ENCODE results near the gene DTNBP1.

DTNBP1 gene

GRCh38 chr6:15528870-15529269 is 134.0 kb downstream of the DTNBP1 start:
- Histone ChIP-seq H3K27me3 (ENCODE audit: control insufficient read depth, insufficient read depth, low read length) (no peaks in the 10 kb centered on the region), H3K27ac (ENCODE audit: low read depth, low read length) (no peak overlapping the region), H3K9me3 (ENCODE audit: control insufficient read depth, insufficient read depth, low read depth, low read length) (peaks cover 24% of the 10 kb centered on the region; the same call in 1 of the 2 replicates), H3K4me3 (ENCODE audit: low read depth, low read length) (no peak overlapping the region), H3K4me1 (ENCODE audit: control insufficient read depth, insufficient read depth, low read length) (no peaks in the 10 kb centered on the region), H3K9ac (ENCODE audit: low read length) (no peak overlapping the region), H3K36me3 (ENCODE audit: control insufficient read depth, insufficient read depth, low read length) (peaks cover 9% of the 10 kb centered on the region)

GRCh38 chr6:15527838-15528617 is 134.8 kb downstream of the DTNBP1 start:
- Histone ChIP-seq H3K36me3 (ENCODE audit: control insufficient read depth, insufficient read depth, low read length) (peaks cover 17% of the 10 kb centered on the region), H3K27ac (ENCODE audit: low read depth, low read length) (no peak overlapping the region), H3K9me3 (ENCODE audit: control insufficient read depth, insufficient read depth, low read depth, low read length) (peaks cover 24% of the 10 kb centered on the region; the same call in 1 of the 2 replicates), H3K27me3 (ENCODE audit: control insufficient read depth, insufficient read depth, low read length) (no peaks in the 10 kb centered on the region), H3K4me1 (ENCODE audit: control insufficient read depth, insufficient read depth, low read length) (no peaks in the 10 kb centered on the region), H3K9ac (ENCODE audit: low read length) (no peak overlapping the region), H3K4me3 (ENCODE audit: low read depth, low read length) (no peak overlapping the region)

GRCh38 chr6:15526212-15526701 is 136.6 kb downstream of the DTNBP1 start:
- Histone ChIP-seq H3K27ac (ENCODE audit: low read depth, low read length) (no peak overlapping the region), H3K9ac (ENCODE audit: low read length) (no peak overlapping the region), H3K9me3 (ENCODE audit: control insufficient read depth, insufficient read depth, low read depth, low read length) (peaks cover 24% of the 10 kb centered on the region; the same call in 1 of the 2 replicates), H3K4me3 (ENCODE audit: low read depth, low read length) (no peak overlapping the region), H3K4me1 (ENCODE audit: control insufficient read depth, insufficient read depth, low read length) (no peaks in the 10 kb centered on the region), H3K36me3 (ENCODE audit: control insufficient read depth, insufficient read depth, low read length) (peaks cover 35% of the 10 kb centered on the region), H3K27me3 (ENCODE audit: control insufficient read depth, insufficient read depth, low read length) (no peaks in the 10 kb centered on the region)

- Histone ChIP-seq H3K4me1 (ENCODE audit: control insufficient read depth, insufficient read depth, low read length) (no peaks in the 10 kb centered on the region), H3K9ac (ENCODE audit: low read length) (no peak overlapping the region), H3K4me3 (ENCODE audit: low read depth, low read length) (no peak overlapping the region), H3K27ac (ENCODE audit: low read depth, low read length) (no peak overlapping the region), H3K27me3 (ENCODE audit: control insufficient read depth, insufficient read depth, low read length) (no peaks in the 10 kb centered on the region), H3K36me3 (ENCODE audit: control insufficient read depth, insufficient read depth, low read length) (peaks cover 48% of the 10 kb centered on the region), H3K9me3 (ENCODE audit: control insufficient read depth, insufficient read depth, low read depth, low read length) (peaks cover 24% of the 10 kb centered on the region; the same call in 1 of the 2 replicates)
Measured at GRCh38 chr6:15524861-15525401, 137.9 kb downstream of the DTNBP1 start.

GRCh38 chr6:15523679-15524630 is 138.9 kb downstream of the DTNBP1 start:
- Histone ChIP-seq H3K27ac (ENCODE audit: low read depth, low read length) (no peak overlapping the region), H3K9me3 (ENCODE audit: control insufficient read depth, insufficient read depth, low read depth, low read length) (peaks cover 24% of the 10 kb centered on the region; the same call in 1 of the 2 replicates), H3K4me3 (ENCODE audit: low read depth, low read length) (no peak overlapping the region), H3K9ac (ENCODE audit: low read length) (no peak overlapping the region), H3K4me1 (ENCODE audit: control insufficient read depth, insufficient read depth, low read length) (no peaks in the 10 kb centered on the region), H3K36me3 (ENCODE audit: control insufficient read depth, insufficient read depth, low read length) (peaks cover 58% of the 10 kb centered on the region), H3K27me3 (ENCODE audit: control insufficient read depth, insufficient read depth, low read length) (no peaks in the 10 kb centered on the region)

- H3K27ac ChIP-seq (ENCODE audit: low read depth, low read length), result no peak overlapping the region
- H3K36me3 ChIP-seq (ENCODE audit: control insufficient read depth, insufficient read depth, low read length), result peaks cover 67% of the 10 kb centered on the region
- H3K4me1 ChIP-seq (ENCODE audit: control insufficient read depth, insufficient read depth, low read length), result no peaks in the 10 kb centered on the region
- no peak overlapping the region for H3K4me3 ChIP-seq (ENCODE audit: low read depth, low read length)
- no peak overlapping the region for H3K9ac ChIP-seq (ENCODE audit: low read length)
- H3K27me3 ChIP-seq (ENCODE audit: control insufficient read depth, insufficient read depth, low read length), result no peaks in the 10 kb centered on the region
- peaks cover 21% of the 10 kb centered on the region; the same call in 1 of the 2 replicates for H3K9me3 ChIP-seq (ENCODE audit: control insufficient read depth, insufficient read depth, low read depth, low read length)
Measured at GRCh38 chr6:15522856-15523529, 139.8 kb downstream of the DTNBP1 start.

- Histone ChIP-seq H3K9me3 (ENCODE audit: control insufficient read depth, insufficient read depth, low read depth, low read length) (peaks cover 16% of the 10 kb centered on the region; the same call in 1 of the 2 replicates), H3K9ac (ENCODE audit: low read length) (no peak overlapping the region), H3K4me1 (ENCODE audit: control insufficient read depth, insufficient read depth, low read length) (no peaks in the 10 kb centered on the region), H3K36me3 (ENCODE audit: control insufficient read depth, insufficient read depth, low read length) (peaks cover 73% of the 10 kb centered on the region), H3K27ac (ENCODE audit: low read depth, low read length) (no peak overlapping the region), H3K27me3 (ENCODE audit: control insufficient read depth, insufficient read depth, low read length) (no peaks in the 10 kb centered on the region), H3K4me3 (ENCODE audit: low read depth, low read length) (no peak overlapping the region)
Measured at GRCh38 chr6:15522427-15522826, 140.4 kb downstream of the DTNBP1 start.

GRCh38 chr6:15522026-15522425 is 140.8 kb downstream of the DTNBP1 start:
- Histone ChIP-seq H3K9me3 (ENCODE audit: control insufficient read depth, insufficient read depth, low read depth, low read length) (peaks cover 16% of the 10 kb centered on the region; the same call in 1 of the 2 replicates), H3K9ac (ENCODE audit: low read length) (no peak overlapping the region), H3K27ac (ENCODE audit: low read depth, low read length) (no peak overlapping the region), H3K4me3 (ENCODE audit: low read depth, low read length) (no peak overlapping the region), H3K27me3 (ENCODE audit: control insufficient read depth, insufficient read depth, low read length) (no peaks in the 10 kb centered on the region), H3K4me1 (ENCODE audit: control insufficient read depth, insufficient read depth, low read length) (no peaks in the 10 kb centered on the region), H3K36me3 (ENCODE audit: control insufficient read depth, insufficient read depth, low read length) (peaks cover 77% of the 10 kb centered on the region)

GRCh38 chr6:15521582-15521981 is 141.2 kb downstream of the DTNBP1 start:
- peaks cover 16% of the 10 kb centered on the region; the same call in 1 of the 2 replicates for H3K9me3 ChIP-seq (ENCODE audit: control insufficient read depth, insufficient read depth, low read depth, low read length)
- no peak overlapping the region for H3K9ac ChIP-seq (ENCODE audit: low read length)
- peaks cover 81% of the 10 kb centered on the region for H3K36me3 ChIP-seq (ENCODE audit: control insufficient read depth, insufficient read depth, low read length)
- H3K27me3 ChIP-seq (ENCODE audit: control insufficient read depth, insufficient read depth, low read length), result no peaks in the 10 kb centered on the region
- H3K4me3 ChIP-seq (ENCODE audit: low read depth, low read length), result no peak overlapping the region
- no peak overlapping the region for H3K27ac ChIP-seq (ENCODE audit: low read depth, low read length)
- H3K4me1 ChIP-seq (ENCODE audit: control insufficient read depth, insufficient read depth, low read length), result no peaks in the 10 kb centered on the region

- H3K36me3 ChIP-seq (ENCODE audit: control insufficient read depth, insufficient read depth, low read length), result peaks cover 90% of the 10 kb centered on the region
- H3K9me3 ChIP-seq (ENCODE audit: control insufficient read depth, insufficient read depth, low read depth, low read length), result peaks cover 11% of the 10 kb centered on the region; the same call in 1 of the 2 replicates
Measured at GRCh38 chr6:15520626-15521203, 142.1 kb downstream of the DTNBP1 start.

More at GRCh38 chr6:15520626-15521203, 142.1 kb downstream of the DTNBP1 start:
- no peak overlapping the region for H3K9ac ChIP-seq (ENCODE audit: low read length)
- H3K4me1 ChIP-seq (ENCODE audit: control insufficient read depth, insufficient read depth, low read length), result no peaks in the 10 kb centered on the region
- no peaks in the 10 kb centered on the region for H3K27me3 ChIP-seq (ENCODE audit: control insufficient read depth, insufficient read depth, low read length)
- H3K4me3 ChIP-seq (ENCODE audit: low read depth, low read length), result no peak overlapping the region
- no peak overlapping the region for H3K27ac ChIP-seq (ENCODE audit: low read depth, low read length)
